Measurements from ENCODE around the gene TRAP1.

- TF ChIP-seq POLR2A (IDR thresholded peaks at IDR 0.05) = no peak
- no peak for TF ChIP-seq CTCF (IDR thresholded peaks at IDR 0.05)
These were observed 44.7 kb downstream of the TRAP1 start for GRCh38 chr16:3672571-3673041.

All from adrenal gland (tissue), 5 donors.